Posterior cingulate gyrus (tissue), 11 donors: ENCODE data around the gene SLC35F2.
"Not testable (repeated sequence)": the region's sequence is repeated elsewhere in the genome, so short reads cannot be mapped to it uniquely, and the experiment has no call there.

ENCODE experiments used
- DNase-seq, 10 donors: peaks; one replicate each; pipeline versions ENCODE4 v3.0.0 to v3.0.0-alpha.2; 2020 to 2021; ENCODE audit warnings: mixed read lengths in 3 of 10
- intact Hi-C: fragments of 100-400 bp; cut with DNase I; formaldehyde crosslinking; loops from one replicate; pipeline ENCODE4 v1.15.1; 2023

SLC35F2 gene

DNA sequence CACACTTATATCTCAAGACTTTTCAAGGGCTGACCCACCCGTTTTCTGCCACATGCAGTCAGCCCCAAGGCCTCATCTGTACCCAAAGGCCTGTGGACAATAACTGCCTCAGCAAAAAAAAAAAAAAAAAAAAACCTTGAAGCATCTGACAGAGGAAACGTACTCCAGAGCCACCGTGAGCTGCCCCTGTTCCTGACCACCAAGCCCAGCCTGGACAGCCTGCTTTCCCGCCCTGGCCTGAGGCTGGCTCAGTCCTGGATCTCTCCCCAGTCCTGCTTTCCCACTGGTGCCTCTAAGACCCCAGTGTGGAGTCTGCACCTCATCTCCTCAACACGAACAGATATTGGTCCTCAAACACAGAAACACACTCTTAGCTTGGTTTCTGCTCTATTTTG, 66.5 kb downstream of the SLC35F2 start:
- intact Hi-C loops: no loop called here
- no peak for DNase-seq

DNA sequence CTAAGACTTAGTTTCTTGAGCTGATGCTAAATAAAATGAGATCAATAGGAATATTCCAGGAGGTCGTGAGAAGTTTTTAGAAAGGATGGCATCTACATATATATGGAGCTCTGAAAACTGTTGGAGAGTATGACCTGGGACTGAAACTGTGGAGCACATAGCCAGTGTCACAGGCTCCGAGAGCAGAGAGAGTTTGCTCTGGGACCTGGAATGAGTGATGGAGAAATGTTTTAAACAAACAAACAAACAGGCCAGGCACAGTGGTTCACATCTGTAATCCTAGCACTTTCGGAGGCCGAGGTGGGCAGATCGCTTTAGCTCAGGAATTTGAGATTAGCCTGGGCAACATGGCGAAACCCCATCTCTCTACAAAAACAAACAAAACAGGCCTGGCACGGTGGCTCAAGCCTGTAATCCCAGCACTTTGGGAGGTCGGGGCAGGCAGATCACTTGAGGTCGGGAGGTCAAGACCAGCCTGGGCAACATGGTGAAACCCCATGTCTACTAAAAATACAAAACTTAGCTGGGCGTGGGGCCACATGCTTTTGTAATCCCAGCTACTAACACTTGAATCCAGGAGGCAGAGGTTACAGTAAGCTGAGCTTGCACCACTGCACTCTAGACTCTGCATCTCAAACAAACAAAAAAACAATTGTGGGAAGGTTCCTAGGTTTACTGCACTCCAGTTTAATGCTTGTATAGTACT, 67.1 kb downstream of the SLC35F2 start:
- no peak for DNase-seq
- intact Hi-C loops: no loop called here

DNA sequence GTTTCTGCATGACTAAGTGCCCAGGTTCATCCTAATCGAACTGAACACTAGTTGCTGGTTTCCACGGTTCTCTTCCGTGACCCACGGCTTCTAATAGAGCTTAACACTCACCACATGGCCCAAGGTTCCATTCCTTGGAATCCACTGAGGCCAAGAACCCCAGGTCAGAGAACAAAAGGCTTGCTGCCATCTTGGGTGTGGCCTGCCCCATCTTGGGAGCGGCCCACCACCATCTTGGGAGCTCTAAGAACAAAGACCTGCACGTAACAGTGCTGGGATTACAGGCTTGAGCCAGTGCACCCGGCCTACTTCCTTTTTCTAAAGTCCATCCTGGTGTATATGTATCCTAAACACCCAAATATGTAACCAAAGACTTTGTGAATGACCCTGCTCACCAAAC, 68.8 kb downstream of the SLC35F2 start:
- intact Hi-C loops: no loop called here
- no peak for DNase-seq

DNA sequence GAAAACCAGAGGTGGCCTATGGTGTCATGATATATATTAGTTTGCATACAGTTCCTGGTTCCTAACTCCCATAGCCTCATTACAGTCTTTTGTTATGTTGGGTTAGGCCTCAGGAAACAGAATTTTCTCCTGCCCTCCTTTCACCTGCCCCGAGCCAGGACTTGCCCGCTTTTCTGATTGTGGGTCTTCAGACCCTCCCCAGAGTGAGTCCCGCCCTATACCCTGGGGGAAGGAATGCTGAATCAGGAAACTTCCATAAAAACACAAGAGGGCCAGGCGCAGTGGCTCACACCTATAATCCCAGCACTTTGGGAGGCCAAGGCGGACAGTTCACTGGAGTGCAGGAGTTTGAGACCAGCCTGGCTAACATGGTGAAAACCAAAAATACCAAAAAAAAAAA, 70.9 kb downstream of the SLC35F2 start:
- intact Hi-C loops: no loop called here
- DNase-seq: no peak

DNA sequence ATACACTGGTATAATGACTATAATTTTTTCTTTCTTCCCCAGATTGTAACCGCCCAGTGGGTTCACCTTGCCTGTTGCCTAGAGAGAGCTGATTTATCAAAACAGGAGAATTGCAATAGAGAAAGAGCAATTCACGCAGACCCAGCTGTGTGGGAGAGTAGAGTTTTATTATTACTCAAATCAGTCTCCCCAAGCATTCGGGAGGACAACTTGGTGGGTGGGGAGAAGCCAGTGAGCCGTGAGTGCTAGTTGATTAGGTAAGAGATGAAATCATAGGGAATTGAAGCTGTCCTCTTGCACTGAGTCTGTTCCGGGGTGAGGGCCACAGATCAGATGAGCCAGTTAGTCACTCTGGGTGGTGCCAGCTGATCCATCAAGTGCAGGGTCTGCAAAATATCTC, 73.2 kb downstream of the SLC35F2 start:
- DNase-seq: no peak
- intact Hi-C loops: no loop called here

GRCh38 chr11:107783121-107783520, 75.5 kb downstream of the SLC35F2 start:
- intact Hi-C loops: no loop called here
- DNase-seq: no peak

DNA sequence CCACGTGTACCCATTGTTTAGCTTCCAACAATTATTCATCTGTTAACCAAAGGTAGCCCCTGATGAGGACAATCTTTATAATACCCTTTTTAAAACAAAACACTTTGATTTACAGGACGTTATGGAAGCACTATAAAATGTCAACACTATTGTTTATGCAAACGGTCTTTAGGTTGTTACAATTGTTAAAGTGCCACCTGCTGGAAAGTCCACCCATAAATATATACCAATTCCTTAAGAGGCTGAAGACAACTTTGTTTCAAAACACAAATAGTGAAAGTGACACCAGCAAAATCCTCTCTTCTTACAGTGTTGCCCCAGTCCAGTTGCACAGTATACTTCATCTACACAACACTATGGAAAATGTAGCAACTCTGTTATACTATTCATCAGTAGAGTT, 77.8 kb downstream of the SLC35F2 start:
- intact Hi-C loops: no loop called here
- no peak for DNase-seq

GRCh38 chr11:107780136-107780535, 78.5 kb downstream of the SLC35F2 start:
- intact Hi-C loops: no loop called here
- no peak for DNase-seq

GRCh38 chr11:107778839-107779517, 79.6 kb downstream of the SLC35F2 start:
- no peak for DNase-seq
- intact Hi-C loops: no loop called here

- no peak for DNase-seq
- intact Hi-C loops: no loop called here
Observed at GRCh38 chr11:107777110-107777509, 81.5 kb downstream of the SLC35F2 start.

DNA sequence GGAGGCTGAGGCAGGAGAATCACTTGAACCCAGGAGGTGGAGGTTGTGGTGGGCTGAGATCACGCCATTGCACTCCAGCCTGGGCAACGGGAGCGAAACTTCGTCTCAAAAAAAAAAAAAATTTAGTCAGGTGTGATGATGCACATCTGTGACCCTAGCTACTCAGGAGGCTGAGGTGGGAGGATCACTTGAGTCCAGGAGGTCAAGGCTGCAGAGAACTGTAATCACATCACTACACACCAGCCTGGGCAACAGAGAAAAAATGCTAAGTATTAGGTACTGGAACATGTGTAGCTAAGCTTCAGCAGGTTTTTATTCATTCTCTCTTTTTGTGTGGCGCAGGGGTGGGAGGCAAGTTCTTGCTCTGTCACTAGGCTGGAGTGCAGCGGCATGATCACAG, 82.5 kb downstream of the SLC35F2 start:
- intact Hi-C loops: no loop called here
- no peak for DNase-seq

- DNase-seq: no peak
- intact Hi-C loops: loop anchor here (2.0 to 5.0 kb wide), 2 partner anchors 194 to 208 kb away; no protein-coding TSS in a partner anchor
Observed at GRCh38 chr11:107770551-107770951, 88.0 kb downstream of the SLC35F2 start.

GRCh38 chr11:107769189-107769588, 89.4 kb downstream of the SLC35F2 start:
- intact Hi-C loops: no loop called here
- no peak for DNase-seq

GRCh38 chr11:107758719-107759355, 99.8 kb downstream of the SLC35F2 start:
- intact Hi-C loops, DNase-seq: not testable (repeated sequence)

GRCh38 chr11:107757661-107758060, 100.9 kb downstream of the SLC35F2 start:
- no peak for DNase-seq

GRCh38 chr11:107756553-107756952, 102.0 kb downstream of the SLC35F2 start:
- peak in 2 of 10 donors; percentile 6 to 33 for DNase-seq
- intact Hi-C loops: no loop called here

More at GRCh38 chr11:107757661-107758060, 100.9 kb downstream of the SLC35F2 start:
- intact Hi-C loops: no loop called here

DNA sequence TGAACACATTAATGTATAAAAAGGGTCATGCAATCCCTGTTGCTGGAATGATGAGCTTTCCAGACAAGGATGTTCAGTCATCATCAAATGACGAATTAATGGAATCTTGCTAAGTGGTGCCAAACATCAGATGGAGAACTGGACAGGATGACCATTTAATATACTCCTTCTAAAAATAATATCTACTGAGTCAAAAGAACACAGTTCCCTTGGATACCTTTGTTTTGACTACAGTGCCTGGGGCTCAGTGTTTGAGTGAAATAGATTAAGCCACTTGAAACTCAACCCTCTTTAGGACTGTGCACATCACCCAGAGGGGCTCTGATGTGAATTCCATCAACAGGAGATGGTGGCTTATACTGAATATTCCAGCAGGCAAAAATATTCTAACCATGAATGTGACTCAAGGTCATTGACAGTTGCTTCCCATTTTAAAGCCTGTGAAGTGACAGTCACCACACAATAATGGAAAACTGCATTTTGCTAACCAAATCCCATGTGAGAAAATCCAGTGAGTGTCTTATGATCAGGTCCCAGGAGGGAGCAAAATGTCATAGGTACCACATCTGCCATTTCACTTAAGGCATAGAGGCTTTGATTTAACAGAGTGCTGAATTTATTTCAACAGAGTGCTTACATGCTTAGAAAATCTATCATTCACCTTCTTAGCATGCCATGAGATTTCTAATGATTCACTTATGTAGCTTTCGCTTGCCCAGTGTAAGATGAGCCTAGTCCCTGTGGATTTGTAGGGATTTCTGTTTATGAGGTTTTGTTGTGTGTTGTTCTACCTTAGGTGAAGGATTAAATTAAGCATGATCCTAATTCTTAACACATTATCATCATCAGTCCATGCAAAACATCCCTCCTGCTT, 105.4 kb downstream of the SLC35F2 start:
- no peak for DNase-seq
- intact Hi-C loops: no loop called here

DNA sequence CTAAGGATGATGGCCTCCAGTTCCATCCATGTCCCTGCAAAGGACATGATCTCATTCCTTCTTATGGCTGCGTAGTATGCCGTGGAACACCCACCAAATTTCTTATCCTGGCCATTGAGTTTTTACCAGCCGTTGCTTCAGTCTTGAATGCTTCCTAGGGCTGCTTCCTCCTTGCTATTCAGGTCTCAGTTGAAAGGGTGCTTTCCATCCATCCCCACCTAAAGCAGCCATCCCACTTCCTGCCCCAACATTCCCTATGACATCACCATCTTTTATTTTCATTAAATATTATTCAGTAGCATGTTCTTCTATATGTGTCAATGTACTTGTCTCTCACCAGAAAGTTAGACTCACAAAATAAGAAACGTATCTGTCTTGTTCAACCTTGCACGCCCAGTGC, 106.1 kb downstream of the SLC35F2 start:
- intact Hi-C loops: no loop called here
- DNase-seq: no peak

- DNase-seq: no peak
- intact Hi-C loops: no loop called here
Observed at GRCh38 chr11:107751082-107751481, 107.5 kb downstream of the SLC35F2 start.

- intact Hi-C loops: no loop called here
- DNase-seq: peak in 1 of 10 donors; percentile 50
Observed at GRCh38 chr11:107750313-107750712, 108.3 kb downstream of the SLC35F2 start.

DNA sequence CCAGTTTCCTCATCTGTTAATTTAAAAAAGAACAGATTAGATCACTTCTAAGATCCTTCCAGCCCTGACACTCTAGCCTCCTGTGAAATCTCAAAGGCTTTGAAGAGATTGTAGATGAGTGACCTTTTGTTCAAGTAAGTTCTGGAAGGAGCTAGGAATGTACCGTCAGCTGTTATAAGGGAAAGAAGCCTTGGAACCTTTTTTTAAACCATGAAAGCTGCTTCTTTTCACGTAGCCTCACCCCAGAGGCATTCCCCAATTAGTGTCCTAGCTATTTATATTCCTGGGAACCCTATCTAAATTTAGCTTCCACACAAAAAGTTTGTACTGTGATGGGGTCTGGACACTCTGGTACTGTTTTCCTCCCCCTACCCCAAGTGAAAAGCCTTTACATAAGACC, 111.0 kb downstream of the SLC35F2 start:
- intact Hi-C loops: no loop called here
- DNase-seq: no peak
